Measurements from ENCODE around the gene TLX1. TPM values are rescaled to one million over a fixed set of nuclear protein-coding genes. Genes with fewer than 3 reads are reported as not detected.
A peak's percentile ranks its signal among the peaks of the same experiment; 100 is the strongest.

Gene TLX1
- total RNA-seq, 2 experiments from 2014 or later: not detected

DNA sequence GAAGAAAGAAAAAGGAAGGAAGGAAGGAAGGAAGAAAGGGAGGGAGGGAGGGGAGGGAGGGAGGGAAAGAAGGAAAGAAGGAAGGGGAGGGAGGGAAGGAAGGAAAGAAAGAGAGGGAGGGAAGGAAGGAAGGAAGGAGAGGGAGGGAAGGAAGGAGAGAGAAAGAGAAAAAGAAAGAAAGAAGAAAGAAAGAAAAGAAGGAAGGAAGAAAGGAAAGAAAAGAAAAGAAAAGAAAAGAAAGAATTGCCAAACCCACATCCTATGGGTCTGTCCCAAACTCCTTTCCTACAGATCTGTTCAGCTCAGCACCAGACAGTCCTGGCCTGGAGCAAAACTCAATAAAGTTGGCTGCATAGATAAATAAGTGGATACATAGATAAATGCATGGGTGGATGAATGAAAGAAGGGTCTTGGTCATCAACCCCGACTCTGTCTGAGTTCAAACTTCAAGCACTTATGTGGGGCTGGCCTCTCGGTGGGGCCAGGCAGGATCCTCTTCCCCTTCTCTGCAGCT, 17.2 kb upstream of the TLX1 start:
- ChIA-PET POLR2A (no interaction called here), CTCF (no interaction called here)
- no peaks in the 10 kb centered on the region for H3K36me3 Mint-ChIP-seq (ENCODE audit: low read depth)

DNA sequence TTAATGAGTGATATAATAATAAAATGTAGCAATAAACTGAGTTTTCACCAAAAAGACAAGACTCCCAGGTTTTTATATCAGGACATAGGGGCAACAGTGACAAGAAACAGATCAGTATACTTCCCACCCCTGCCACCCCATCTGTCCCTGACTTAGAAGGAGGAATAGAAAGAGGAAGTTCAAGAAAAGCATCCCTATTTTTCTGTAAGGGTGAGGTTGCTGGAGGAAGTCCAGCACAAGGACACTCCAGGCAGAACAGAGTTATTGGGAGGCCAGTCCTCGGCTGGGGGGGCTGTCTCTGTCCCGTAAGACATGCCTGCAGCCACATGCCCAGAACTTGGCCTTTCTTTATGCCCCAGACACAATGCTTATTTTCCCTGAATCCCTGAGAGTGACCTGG, 16.5 kb upstream of the TLX1 start:
- Mint-ChIP-seq H3K9me3 (ENCODE audit: insufficient read depth) (no peaks in the 10 kb centered on the region), H3K27me3 (ENCODE audit: low read depth) (peaks cover 41% of the 10 kb centered on the region), H3K36me3 (ENCODE audit: low read depth) (no peaks in the 10 kb centered on the region), H3K4me1 (ENCODE audit: low read depth) (no peaks in the 10 kb centered on the region), H3K4me3 (no peak overlapping the region), H3K27ac (no peak overlapping the region)
- DNase-seq (no peak), ATAC-seq (no peak)
- CTCF ChIA-PET: interaction anchor here (1.0 kb wide), 1 partner anchor 27 kb away, joined by 4 read pairs; no protein-coding TSS in a partner anchor
- POLR2A ChIA-PET: no interaction called here

More for the DNA sequence above, 17.2 kb upstream of the TLX1 start:
- H3K4me1 Mint-ChIP-seq (ENCODE audit: low read depth): no peaks in the 10 kb centered on the region
- H3K9me3 Mint-ChIP-seq (ENCODE audit: insufficient read depth): no peaks in the 10 kb centered on the region
- no peak overlapping the region for H3K4me3 Mint-ChIP-seq
- ATAC-seq (no peak), DNase-seq (no peak)
- peaks cover 36% of the 10 kb centered on the region for H3K27me3 Mint-ChIP-seq (ENCODE audit: low read depth)
- no peak overlapping the region for H3K27ac Mint-ChIP-seq

DNA sequence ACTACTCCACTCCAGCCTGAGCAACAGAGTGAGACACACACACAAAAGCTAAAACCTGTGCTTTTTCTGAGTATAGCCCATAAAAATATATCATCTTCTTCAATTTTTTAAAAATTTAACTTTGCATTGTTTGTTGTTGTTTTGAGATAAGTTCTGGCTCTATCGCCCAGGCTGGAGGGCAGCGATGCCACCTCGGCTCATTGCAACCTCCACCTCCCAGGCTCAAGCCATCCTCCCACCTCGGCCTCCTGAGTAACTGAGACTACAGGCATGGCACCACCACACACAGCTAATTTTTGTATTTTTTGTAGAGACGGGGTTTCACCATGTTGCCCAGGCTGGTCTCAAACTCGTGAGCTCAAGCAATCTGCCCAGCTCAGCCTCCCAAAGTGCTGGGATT, 14.3 kb upstream of the TLX1 start:
- Mint-ChIP-seq H3K36me3 (ENCODE audit: low read depth) (no peaks in the 10 kb centered on the region), H3K27me3 (ENCODE audit: low read depth) (peaks cover 46% of the 10 kb centered on the region), H3K27ac (no peak overlapping the region), H3K4me3 (no peak overlapping the region), H3K4me1 (ENCODE audit: low read depth) (peaks cover 13% of the 10 kb centered on the region), H3K9me3 (ENCODE audit: insufficient read depth) (no peaks in the 10 kb centered on the region)
- DNase-seq (no peak), ATAC-seq (no peak)
- CTCF ChIA-PET: interaction anchor here (1.3 kb wide), 1 partner anchor 45 kb away, joined by 4 read pairs; no protein-coding TSS in a partner anchor
- POLR2A ChIA-PET: interaction anchor here (0.7 kb wide), 1 partner anchor 1546 kb away, joined by 3 read pairs; no protein-coding TSS in a partner anchor

DNA sequence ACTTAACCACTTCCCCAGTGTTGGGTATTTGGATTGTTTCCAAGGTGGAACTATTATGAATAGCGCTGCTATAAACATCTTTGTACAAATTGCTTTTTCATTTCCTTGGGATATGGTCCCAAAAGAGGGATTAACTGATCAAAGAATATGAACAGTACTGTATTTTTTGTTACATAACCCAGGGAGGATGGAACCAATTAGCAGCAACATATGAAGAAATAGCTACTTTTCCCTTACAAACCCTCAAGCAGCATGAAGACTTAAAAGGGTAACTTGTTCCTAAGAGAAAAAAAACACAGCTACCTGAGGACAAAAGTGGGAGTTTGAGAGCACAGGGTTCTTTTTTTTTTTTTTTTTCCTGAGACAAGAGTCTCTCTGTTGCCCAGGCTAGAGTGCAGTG, 13.1 kb upstream of the TLX1 start:
- Mint-ChIP-seq H3K9me3 (ENCODE audit: insufficient read depth) (no peaks in the 10 kb centered on the region), H3K27ac (no peak overlapping the region), H3K4me3 (no peak overlapping the region), H3K27me3 (ENCODE audit: low read depth) (peaks cover 52% of the 10 kb centered on the region), H3K36me3 (ENCODE audit: low read depth) (no peaks in the 10 kb centered on the region), H3K4me1 (ENCODE audit: low read depth) (peaks cover 22% of the 10 kb centered on the region)
- CTCF ChIA-PET: interaction anchor here (1.4 kb wide), 1 partner anchor 24 kb away, joined by 4 read pairs; no protein-coding TSS in a partner anchor
- ATAC-seq (no peak), DNase-seq (no peak)
- POLR2A ChIA-PET: no interaction called here

DNA sequence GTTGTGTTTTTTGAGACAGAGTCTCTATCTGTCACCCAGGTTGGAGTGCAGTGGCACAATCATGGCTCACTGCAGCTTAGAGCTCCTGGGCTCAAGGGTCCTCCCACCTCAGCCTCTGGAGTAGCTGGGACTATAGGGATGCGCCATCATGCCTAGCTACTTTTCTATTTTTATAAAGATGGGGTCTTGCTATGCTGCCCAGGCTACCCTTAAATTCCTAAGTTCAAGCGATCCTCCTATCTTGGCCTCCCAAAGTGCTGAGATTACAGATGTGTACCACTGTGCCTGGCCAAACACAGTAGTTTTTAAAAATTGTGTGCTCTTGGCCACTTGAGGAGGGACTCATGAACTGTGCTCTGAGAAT, 10.6 kb upstream of the TLX1 start:
- H3K27me3 Mint-ChIP-seq (ENCODE audit: low read depth): peaks cover 59% of the 10 kb centered on the region
- no peaks in the 10 kb centered on the region for H3K9me3 Mint-ChIP-seq (ENCODE audit: insufficient read depth)
- H3K4me1 Mint-ChIP-seq (ENCODE audit: low read depth): peaks cover 27% of the 10 kb centered on the region
- H3K27ac Mint-ChIP-seq: peak overlapping the region; percentile 78
- POLR2A ChIA-PET: no interaction called here
- peak overlapping the region; percentile 80 for H3K4me3 Mint-ChIP-seq
- no peak for ATAC-seq
- DNase-seq: no peak
- CTCF ChIA-PET: interaction anchor here (2.6 kb wide), 1 partner anchor 60 kb away, joined by 10 read pairs; the partner anchor contains the start of gene KAZALD1
- H3K36me3 Mint-ChIP-seq (ENCODE audit: low read depth): no peaks in the 10 kb centered on the region

DNA sequence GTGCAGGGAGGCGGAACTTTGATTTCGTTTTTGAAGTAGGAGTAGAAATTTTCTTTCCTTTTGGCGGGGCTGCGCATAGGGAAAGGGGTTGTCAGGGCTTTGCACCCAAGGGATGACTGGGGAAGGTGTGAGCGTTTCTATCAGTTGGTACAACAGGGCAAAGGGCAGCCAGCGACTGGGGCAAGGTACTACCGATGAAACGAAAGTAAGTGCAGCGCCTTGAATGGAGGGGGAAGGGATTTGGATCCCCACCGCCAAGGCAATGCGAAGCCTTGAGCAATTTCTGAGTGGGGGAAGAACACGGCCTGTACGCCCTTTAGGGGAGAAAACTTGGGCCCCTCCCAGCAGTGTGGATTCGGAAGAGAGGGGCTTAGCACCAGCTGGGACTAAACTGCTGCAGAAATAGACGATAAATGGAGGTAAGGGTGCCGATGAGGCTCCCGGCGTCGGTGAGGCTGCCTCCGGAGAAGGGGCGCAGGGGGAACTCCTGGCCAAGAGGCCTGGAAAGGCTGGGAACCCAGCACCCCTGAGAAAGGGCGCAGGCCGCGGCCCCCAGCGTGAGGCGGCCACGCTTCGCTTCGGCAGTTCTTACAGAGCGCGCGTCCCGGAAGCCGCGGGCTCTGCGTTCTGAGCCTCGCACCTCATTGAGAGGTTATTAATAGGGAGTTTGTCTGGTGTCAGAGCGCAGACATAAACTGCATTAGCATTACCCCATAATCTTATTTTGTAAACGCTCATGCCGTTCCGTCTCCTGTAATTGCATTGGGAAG, 10.0 kb upstream of the TLX1 start:
- POLR2A ChIA-PET: no interaction called here
- H3K27ac Mint-ChIP-seq: peak overlapping the region; percentile 78
- H3K4me3 Mint-ChIP-seq: peak overlapping the region; percentile 80

DNA sequence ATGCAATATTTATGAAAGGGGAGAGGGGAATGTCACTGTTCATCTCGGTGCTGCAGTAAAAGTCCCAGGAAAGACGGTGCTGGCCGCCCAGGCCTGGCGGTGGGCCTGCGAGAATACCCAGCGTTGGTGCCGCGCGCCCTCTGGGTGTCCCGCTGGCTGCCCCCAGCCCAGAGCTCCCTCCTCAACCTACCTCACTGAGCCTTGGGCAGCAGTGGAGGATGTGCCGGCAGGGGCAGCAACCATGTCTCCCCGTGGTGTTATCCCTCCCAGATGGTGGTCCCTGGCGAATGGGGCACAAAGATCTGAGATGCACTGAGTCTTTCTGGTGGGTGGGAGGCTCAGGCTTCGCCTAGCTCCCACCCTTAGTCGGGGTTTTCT, 9.5 kb upstream of the TLX1 start:
- DNase-seq (no peak), ATAC-seq (peak; percentile 16)
- H3K27ac Mint-ChIP-seq: no peak overlapping the region
- H3K4me1 Mint-ChIP-seq (ENCODE audit: low read depth): peaks cover 27% of the 10 kb centered on the region
- POLR2A ChIA-PET: interaction anchor here (1.1 kb wide), 1 partner anchor 9 kb away, joined by 5 read pairs; the partner anchor contains the start of gene TLX1
- H3K36me3 Mint-ChIP-seq (ENCODE audit: low read depth): no peaks in the 10 kb centered on the region
- no peaks in the 10 kb centered on the region for H3K9me3 Mint-ChIP-seq (ENCODE audit: insufficient read depth)
- CTCF ChIA-PET: interaction anchor here (0.8 to 5.3 kb wide), 6 partner anchors 19 to 93 kb away, joined by 3 to 42 read pairs (median 6); partner anchors contain the start of gene KAZALD1
- peak overlapping the region; percentile 80 for H3K4me3 Mint-ChIP-seq
- peaks cover 64% of the 10 kb centered on the region for H3K27me3 Mint-ChIP-seq (ENCODE audit: low read depth)

More for the DNA sequence above, 10.0 kb upstream of the TLX1 start:
- ATAC-seq (peak; percentile 80), DNase-seq (peak; percentile 51)
- H3K9me3 Mint-ChIP-seq (ENCODE audit: insufficient read depth): no peaks in the 10 kb centered on the region
- H3K4me1 Mint-ChIP-seq (ENCODE audit: low read depth): peaks cover 27% of the 10 kb centered on the region
- CTCF ChIA-PET: interaction anchor here (0.8 to 5.3 kb wide), 3 partner anchors 20 to 60 kb away, joined by 3 to 42 read pairs (median 10); partner anchors contain the start of gene KAZALD1
- no peaks in the 10 kb centered on the region for H3K36me3 Mint-ChIP-seq (ENCODE audit: low read depth)
- peaks cover 61% of the 10 kb centered on the region for H3K27me3 Mint-ChIP-seq (ENCODE audit: low read depth)

DNA sequence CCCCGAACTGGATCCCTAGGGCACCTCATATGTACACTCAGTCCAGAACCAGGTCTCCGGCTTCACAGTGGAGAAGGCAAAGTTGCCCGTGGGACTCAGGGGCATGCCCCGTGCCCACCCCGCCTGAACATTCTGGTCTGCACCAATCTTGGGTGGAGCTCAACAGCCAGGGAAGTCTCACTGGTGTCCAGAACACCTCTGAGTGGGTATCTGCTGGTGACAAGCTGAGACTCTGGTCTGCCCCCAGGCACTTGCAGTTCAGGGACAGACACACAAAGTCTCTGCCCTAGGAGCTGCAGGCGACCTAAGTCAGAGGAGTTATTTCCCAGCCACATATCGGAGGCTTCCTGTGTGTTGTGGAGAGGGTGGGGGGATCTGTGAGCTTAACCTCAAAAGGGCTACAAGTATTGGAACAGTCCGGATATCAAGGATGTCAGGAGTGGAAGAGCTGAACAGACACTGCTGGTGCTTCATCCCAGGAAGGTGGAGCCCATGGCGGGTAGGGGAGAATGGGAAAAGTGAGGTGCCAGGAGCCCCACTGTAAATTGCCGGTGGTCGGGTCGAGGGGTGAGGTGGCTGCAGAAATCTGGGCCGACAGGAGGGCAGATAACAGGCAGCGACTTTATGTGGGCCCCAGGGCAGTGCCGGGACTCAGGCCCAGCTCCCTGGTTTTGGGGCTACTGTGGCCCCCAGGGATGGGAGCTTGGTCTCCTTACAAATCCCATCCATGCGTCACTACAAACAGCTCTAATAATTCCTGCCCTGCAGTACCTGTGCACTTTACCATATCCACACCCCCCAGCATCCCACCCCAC, 8.6 kb upstream of the TLX1 start:
- no peaks in the 10 kb centered on the region for H3K9me3 Mint-ChIP-seq (ENCODE audit: insufficient read depth)
- H3K4me1 Mint-ChIP-seq (ENCODE audit: low read depth): peaks cover 27% of the 10 kb centered on the region
- ChIA-PET POLR2A (interaction anchor here (1.1 kb wide), 1 partner anchor 9 kb away, joined by 5 read pairs; the partner anchor contains the start of gene TLX1), CTCF (interaction anchor here (1.0 to 5.3 kb wide), 6 partner anchors 18 to 717 kb away, joined by 3 to 42 read pairs (median 6); partner anchors contain the start of gene KAZALD1)
- peaks cover 71% of the 10 kb centered on the region for H3K27me3 Mint-ChIP-seq (ENCODE audit: low read depth)
- no peak for DNase-seq
- no peak for ATAC-seq
- no peaks in the 10 kb centered on the region for H3K36me3 Mint-ChIP-seq (ENCODE audit: low read depth)
- H3K4me3 Mint-ChIP-seq: no peak overlapping the region
- no peak overlapping the region for H3K27ac Mint-ChIP-seq

DNA sequence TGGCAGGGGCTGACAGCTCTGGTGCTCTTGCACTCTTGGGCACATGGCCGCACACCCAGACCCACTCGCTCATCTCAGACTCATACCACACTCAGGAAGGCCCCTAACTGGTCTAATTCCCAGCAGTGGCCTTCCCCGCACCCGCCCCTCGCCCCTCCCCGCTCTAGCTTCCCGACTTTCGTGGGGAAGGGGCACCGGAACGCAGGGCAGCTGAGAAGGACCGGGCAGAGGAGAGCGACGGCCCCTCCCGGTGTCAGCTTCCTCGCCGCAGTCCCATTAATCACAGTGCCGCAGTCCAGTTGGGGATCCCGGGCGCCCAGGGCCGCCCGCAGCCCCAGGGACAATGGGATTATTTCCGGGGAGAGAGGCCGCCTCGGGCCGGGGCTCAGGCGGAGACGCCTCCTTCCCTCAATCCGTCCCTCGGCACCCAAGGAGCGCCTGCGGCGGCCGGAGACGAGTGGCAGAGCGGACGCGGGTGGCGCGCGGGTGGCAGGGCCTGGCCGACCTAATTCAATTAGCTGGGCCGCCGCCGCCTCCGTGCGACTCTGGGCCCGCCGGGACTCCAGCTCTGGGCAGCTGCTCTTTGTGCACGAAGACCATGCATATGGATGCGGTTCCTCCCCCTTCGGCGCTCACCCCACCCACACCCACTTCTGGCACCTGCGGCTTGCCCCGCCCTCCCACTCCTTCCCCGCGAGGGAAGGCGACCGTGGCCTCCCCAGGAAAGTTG, 7.8 kb upstream of the TLX1 start:
- ChIA-PET POLR2A (no interaction called here), CTCF (interaction anchor here (1.2 to 5.3 kb wide), 4 partner anchors 17 to 81 kb away, joined by 3 to 42 read pairs (median 10); no protein-coding TSS in a partner anchor)
- H3K27ac Mint-ChIP-seq: no peak overlapping the region
- no peak overlapping the region for H3K4me3 Mint-ChIP-seq
- no peaks in the 10 kb centered on the region for H3K9me3 Mint-ChIP-seq (ENCODE audit: insufficient read depth)
- DNase-seq (no peak), ATAC-seq (no peak)
- peaks cover 27% of the 10 kb centered on the region for H3K4me1 Mint-ChIP-seq (ENCODE audit: low read depth)
- no peaks in the 10 kb centered on the region for H3K36me3 Mint-ChIP-seq (ENCODE audit: low read depth)
- H3K27me3 Mint-ChIP-seq (ENCODE audit: low read depth): peaks cover 69% of the 10 kb centered on the region

DNA sequence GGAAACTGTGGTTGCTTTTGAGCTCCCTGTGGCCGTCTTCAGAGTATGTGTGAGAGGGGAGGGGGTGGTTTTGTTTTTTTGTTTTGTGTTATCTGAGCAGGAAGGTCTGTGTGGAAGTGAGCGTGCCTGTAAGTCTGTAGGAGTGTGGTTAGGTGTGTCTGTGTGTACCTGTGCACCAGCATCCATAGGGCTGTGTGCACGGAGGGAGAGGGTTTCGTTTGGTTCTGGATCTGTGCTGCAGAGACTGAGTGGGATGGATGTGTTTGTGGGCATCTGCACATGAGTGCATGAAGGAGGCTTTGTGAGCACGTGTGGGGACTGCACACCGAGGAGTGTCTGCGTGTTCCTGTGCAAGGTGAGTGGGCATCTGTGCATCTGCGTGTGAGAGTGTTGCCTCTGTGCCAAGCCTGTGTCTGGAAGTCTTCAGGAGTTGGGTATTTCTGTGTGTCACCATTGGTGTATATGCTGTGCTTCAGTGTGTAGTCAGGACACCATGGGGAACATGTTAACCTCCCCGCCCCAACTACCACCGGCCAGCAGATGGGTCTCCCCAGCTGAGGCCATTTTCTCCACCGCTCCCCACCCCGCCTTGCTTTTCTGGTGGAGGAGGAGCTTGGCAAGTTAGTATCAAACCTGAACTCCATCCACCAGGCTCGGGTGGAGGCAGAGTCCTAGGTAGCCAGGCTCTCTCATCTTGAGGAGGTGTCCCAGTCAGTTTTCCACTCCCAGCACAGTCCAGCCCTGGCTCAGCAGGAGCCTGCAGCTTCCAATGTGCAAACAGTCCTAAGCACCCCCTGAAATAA, 7.1 kb upstream of the TLX1 start:
- H3K27ac Mint-ChIP-seq: no peak overlapping the region
- ChIA-PET POLR2A (no interaction called here), CTCF (interaction anchor here (1.2 to 5.3 kb wide), 3 partner anchors 17 to 81 kb away, joined by 3 to 42 read pairs (median 16); no protein-coding TSS in a partner anchor)
- H3K27me3 Mint-ChIP-seq (ENCODE audit: low read depth): peaks cover 72% of the 10 kb centered on the region
- DNase-seq (no peak), ATAC-seq (no peak)
- peaks cover 27% of the 10 kb centered on the region for H3K4me1 Mint-ChIP-seq (ENCODE audit: low read depth)
- no peak overlapping the region for H3K4me3 Mint-ChIP-seq
- no peaks in the 10 kb centered on the region for H3K9me3 Mint-ChIP-seq (ENCODE audit: insufficient read depth)
- no peaks in the 10 kb centered on the region for H3K36me3 Mint-ChIP-seq (ENCODE audit: low read depth)

All from activated CD8-positive, alpha-beta T cell treated with anti-CD3 and anti-CD28 coated beads, Interleukin-2, amount 10 ng/mL, durations not matched to agents 7 days and 5 days (primary cell).